CD4-positive, alpha-beta T cell treated with Interleukin-4 for 1 hour (primary cell): ENCODE results near the gene POPDC2.

Experiments
- DNase-seq, 2 donors: peaks; one replicate each; pipeline ENCODE4 v3.0.0-alpha.2; 2020 to 2022

The POPDC2 gene

GRCh38 chr3:119639494-119640350 lies 20.7 kb downstream of the POPDC2 start:
- no peak for DNase-seq

- peak; percentile 10 to 27 for DNase-seq
Observed at GRCh38 chr3:119637679-119638477, 22.5 kb downstream of the POPDC2 start.

GRCh38 chr3:119636891-119637611 lies 23.3 kb downstream of the POPDC2 start:
- DNase-seq: no peak

GRCh38 chr3:119636249-119636648 lies 24.1 kb downstream of the POPDC2 start:
- no peak for DNase-seq

GRCh38 chr3:119635719-119636118 lies 24.7 kb downstream of the POPDC2 start:
- DNase-seq: no peak

- DNase-seq: no peak
Observed at GRCh38 chr3:119632829-119633228, 27.6 kb downstream of the POPDC2 start.

GRCh38 chr3:119632216-119632615 lies 28.2 kb downstream of the POPDC2 start:
- DNase-seq: no peak

GRCh38 chr3:119631516-119631915 lies 28.9 kb downstream of the POPDC2 start:
- no peak for DNase-seq

GRCh38 chr3:119630880-119631329 lies 29.5 kb downstream of the POPDC2 start:
- no peak for DNase-seq

GRCh38 chr3:119630128-119630879 lies 30.1 kb downstream of the POPDC2 start:
- peak in 1 of 2 donors; percentile 42 for DNase-seq

- peak; percentile 39 to 43 for DNase-seq
Observed at GRCh38 chr3:119628816-119629445, 31.5 kb downstream of the POPDC2 start.

- peak; percentile 21 to 41 for DNase-seq
Observed at GRCh38 chr3:119628390-119628789, 32.0 kb downstream of the POPDC2 start.

GRCh38 chr3:119627461-119627860 lies 32.9 kb downstream of the POPDC2 start:
- DNase-seq: peak; percentile 32 to 50

- no peak for DNase-seq
Observed at GRCh38 chr3:119626196-119626595, 34.2 kb downstream of the POPDC2 start.

- no peak for DNase-seq
Observed at GRCh38 chr3:119625451-119626153, 34.8 kb downstream of the POPDC2 start.

- DNase-seq: no peak
Observed at GRCh38 chr3:119624002-119624720, 36.2 kb downstream of the POPDC2 start.

GRCh38 chr3:119620899-119621298 lies 39.5 kb downstream of the POPDC2 start:
- no peak for DNase-seq

GRCh38 chr3:119619094-119619493 lies 41.3 kb downstream of the POPDC2 start:
- DNase-seq: no peak

GRCh38 chr3:119616056-119616455 lies 44.3 kb downstream of the POPDC2 start:
- no peak for DNase-seq

GRCh38 chr3:119613872-119614271 lies 46.5 kb downstream of the POPDC2 start:
- DNase-seq: no peak

GRCh38 chr3:119613201-119613600 lies 47.2 kb downstream of the POPDC2 start:
- no peak for DNase-seq
